Erythroblast (primary cell): ENCODE results near the gene KAT2B.

Source experiments
- GATA1 ChIP-seq: IDR thresholded peaks from 2 replicates; pipeline ENCODE4 v1.6.1; 2011; ENCODE audit warnings: low read depth, mild to moderate bottlenecking, control low read depth, low read length, moderate library complexity
- POLR2A ChIP-seq: IDR thresholded peaks from 2 replicates; pipeline ENCODE4 v1.6.1; 2011; ENCODE audit warnings: mild to moderate bottlenecking, low read length

DNA sequence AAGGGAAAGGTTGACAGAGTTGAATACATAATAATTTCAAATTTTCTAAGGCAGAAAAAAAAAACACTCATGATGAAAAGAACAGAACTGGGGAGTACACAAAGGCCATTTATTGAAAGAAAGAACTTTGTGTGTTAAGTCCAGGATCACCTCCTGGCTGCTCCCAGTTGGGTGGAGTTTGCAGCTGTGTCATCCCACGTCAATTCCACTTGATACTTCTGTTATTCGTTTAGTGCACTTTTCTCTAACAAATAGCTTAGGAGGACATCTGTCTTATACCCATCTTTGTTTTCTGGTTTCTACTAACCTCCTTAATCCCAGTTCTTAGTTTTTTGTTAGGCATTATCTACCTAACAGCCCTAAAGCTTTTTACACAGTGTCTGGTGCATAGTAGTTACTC is 101.1 kb downstream of the KAT2B start:
- TF ChIP-seq POLR2A (no peak), GATA1 (no peak)
